ENCODE results near the gene RASA3.

RASA3 gene

DNA sequence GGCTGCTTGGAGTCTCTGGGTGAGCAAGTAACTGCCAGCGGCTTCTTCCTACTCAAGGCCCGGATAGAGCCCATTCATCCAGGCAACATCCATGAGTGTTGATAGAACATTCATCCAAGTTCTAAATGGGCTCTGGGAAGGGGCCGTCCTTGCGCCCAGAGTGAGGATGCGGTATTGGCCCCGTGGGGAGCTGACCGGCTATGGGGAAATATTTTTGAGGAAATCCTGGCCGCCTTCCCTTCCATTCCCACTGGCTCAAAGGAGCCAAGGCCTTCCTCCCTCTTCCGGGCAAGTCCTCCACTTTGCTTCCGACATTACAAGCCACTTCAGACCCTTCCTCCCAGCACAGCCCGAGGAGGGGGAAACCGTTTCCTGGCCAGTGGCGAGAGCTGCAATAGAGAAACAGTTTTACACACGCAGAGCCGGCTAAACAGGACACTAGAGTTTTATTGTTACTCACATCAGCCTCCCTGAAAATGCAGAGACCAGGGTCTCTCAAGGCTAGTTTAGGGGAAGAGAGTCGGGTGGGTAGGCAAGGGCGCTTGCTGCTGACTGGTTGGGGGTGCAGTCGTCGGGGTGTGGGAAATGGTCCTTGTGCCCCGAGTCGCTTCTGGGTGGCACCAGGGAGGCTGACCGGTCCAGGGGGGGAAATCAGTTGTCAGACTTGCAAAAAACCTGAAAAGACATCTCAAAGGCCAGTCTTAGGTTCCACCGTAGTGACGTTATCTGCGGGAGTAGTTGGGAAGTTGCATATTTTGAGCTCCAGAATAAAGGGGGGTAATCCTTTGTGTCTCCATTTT lies 196.1 kb downstream of the RASA3 start:
- TF ChIP-seq GATA3 (IDR thresholded peaks at IDR 0.05; ENCODE audit: low read depth, low read length) (no peak), GATA2 (IDR thresholded peaks at IDR 0.05; ENCODE audit: low read depth, low read length) (no peak)

DNA sequence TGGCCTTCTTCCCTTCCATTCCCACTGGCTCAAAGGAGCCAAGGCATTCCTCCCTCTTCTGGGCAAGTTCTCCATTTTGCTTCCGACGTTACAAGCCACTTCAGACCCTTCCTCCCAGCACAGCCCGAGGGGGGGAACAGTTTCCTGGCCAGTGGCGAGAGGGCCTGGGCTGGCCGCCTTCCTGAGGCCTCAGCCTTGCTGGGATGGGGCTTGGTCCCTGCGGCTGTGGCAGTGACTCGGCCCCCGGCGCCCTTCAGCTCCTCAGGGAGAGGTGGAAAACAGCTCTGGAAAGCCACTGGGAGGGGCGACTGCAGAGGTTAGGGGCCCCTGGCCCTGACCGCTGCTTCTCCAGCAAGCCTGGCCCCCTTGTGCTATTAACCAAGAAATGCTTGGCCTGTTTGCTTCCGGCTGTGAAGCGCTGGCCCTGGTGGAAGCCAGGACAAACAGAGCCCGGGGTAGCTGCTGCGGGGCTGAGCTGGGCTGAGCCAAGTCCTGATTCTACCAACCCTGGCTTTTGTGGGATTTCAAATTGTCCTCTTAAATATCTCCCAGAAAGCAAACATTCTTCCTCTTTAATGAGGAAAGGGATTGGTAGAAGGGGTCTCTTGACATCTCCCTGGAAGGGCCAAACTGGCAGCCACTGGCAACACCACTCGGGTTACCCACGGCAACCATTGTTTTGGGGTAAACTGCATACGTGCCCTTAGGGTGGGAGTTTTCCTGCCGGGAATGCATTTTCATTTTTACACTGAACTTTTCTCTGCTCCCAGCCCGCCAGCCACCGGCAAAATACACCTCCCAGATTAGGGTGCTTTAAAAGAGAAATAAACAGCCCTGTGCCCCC lies 197.2 kb downstream of the RASA3 start:
- TF ChIP-seq GATA3 (IDR thresholded peaks at IDR 0.05; ENCODE audit: low read depth, low read length) = no peak
- no peak for TF ChIP-seq GATA2 (IDR thresholded peaks at IDR 0.05; ENCODE audit: low read depth, low read length)

DNA sequence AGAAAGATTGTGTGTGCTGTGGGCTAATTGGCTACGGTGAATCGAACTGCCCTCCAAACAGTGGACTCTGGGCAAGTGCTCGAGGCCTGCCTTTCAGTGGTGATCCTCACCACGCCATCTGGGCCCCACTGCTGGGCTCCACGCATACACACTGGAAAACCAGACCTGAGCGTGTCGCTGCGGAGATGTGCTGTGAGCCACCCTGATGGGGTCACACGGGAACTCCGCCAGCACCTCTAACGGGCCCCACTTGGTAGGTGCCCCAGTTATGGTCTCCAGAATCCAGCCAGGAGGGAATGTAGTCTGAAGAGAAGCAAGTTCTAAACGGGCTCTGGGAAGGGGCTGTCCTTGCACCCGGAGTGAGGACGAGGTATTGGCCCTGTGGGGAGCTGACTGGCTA lies 197.8 kb downstream of the RASA3 start:
- TF ChIP-seq GATA2 (IDR thresholded peaks at IDR 0.05; ENCODE audit: low read depth, low read length) (no peak), GATA3 (IDR thresholded peaks at IDR 0.05; ENCODE audit: low read depth, low read length) (no peak)

DNA sequence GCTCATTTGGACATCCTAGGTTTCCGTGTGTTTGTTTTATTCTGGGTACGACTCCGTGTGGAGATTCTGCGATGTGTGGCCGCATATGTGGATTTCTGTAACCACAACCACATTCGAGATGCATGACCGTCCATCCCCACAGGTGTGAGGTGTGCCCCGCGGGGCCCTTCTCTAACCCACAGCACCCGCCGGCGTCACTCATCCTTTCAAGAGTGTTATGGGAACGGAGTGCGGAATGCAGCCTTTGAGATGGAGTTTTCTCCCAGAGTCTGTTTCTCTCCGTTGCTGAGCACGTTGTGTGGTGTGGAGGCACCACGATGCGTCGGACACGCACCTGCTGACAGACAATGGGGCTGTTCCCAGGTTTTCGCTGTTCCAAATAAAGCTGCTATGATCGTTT lies 198.5 kb downstream of the RASA3 start:
- TF ChIP-seq GATA2 (IDR thresholded peaks at IDR 0.05; ENCODE audit: low read depth, low read length) (no peak), GATA3 (IDR thresholded peaks at IDR 0.05; ENCODE audit: low read depth, low read length) (no peak)

DNA sequence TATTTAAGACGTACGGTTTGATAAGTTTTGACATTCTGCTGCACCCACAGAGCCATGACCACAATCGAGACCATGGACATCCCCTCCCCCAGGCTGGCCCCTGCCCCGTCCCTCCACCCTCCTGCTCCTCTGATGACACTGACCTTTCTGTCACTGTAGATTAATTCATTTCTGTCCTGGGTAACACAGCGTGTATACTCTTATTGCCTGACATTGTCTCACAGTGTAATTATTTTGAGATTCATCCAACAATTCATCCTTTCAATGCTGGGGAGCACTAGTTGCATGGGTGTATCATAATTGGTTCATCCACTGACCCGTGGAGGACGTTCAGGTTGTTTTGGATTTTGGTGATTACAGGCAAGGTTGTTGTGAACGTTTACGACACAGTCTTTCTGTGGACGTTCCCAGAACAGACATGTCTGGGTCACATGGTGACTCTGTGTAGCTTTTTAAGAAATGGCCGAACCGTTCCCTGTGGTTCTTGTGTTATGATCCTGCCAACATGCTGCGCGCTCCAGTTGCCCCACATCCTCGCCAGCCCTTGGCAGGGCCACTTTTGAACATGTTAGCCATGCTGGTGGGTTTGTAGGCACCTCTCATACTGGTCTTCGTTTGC lies 200.5 kb downstream of the RASA3 start:
- TF ChIP-seq GATA2 (IDR thresholded peaks at IDR 0.05; ENCODE audit: low read depth, low read length) (no peak), GATA3 (IDR thresholded peaks at IDR 0.05; ENCODE audit: low read depth, low read length) (no peak)

DNA sequence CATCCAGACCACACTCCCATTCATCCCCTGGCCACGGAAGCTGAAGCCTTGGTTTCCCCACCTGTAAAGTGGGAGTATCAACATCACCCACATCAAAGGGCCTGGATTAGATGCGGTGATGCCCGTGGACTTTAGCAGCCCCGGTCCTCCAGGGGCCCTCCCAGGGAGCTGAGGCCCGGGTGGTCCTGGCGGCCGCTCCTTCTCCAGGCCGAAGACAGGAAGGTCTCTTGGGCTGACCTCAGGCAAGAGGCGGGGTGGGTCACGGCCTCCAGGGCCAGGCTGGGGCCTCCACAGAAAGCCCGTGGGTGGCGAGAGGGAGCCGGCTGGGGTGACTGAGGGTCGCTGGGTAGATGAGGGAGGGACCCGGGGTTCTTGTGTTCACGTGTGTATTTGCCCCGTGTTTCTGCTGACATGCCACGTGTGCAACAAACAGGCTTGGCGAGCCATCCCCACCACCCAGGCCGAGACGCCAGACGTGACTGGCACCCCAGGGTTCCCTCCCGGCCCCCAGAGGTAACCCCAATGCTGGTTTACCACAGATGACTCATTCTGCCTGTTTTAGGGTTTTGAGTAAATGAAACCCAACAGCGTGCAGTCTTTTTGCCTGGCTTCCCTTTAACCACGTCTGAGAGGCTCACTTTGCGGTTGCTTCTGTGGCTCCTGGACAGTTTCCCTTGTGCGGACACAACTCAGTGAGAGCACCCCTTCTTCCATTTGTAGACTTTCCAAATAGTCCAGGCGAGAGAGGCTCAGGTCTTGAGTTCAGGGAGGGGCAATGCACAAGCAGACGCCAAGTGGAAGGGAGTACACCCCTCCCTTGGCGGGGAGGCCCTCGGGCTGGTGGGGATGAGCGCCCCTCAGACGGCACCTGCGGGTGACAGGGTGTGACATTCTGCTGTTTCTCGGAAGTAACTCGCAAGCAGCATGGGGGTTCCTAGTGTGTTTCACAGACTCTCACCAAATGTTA lies 201.5 kb downstream of the RASA3 start:
- no peak for TF ChIP-seq GATA3 (IDR thresholded peaks at IDR 0.05; ENCODE audit: low read depth, low read length)
- TF ChIP-seq GATA2 (IDR thresholded peaks at IDR 0.05; ENCODE audit: low read depth, low read length) = no peak

DNA sequence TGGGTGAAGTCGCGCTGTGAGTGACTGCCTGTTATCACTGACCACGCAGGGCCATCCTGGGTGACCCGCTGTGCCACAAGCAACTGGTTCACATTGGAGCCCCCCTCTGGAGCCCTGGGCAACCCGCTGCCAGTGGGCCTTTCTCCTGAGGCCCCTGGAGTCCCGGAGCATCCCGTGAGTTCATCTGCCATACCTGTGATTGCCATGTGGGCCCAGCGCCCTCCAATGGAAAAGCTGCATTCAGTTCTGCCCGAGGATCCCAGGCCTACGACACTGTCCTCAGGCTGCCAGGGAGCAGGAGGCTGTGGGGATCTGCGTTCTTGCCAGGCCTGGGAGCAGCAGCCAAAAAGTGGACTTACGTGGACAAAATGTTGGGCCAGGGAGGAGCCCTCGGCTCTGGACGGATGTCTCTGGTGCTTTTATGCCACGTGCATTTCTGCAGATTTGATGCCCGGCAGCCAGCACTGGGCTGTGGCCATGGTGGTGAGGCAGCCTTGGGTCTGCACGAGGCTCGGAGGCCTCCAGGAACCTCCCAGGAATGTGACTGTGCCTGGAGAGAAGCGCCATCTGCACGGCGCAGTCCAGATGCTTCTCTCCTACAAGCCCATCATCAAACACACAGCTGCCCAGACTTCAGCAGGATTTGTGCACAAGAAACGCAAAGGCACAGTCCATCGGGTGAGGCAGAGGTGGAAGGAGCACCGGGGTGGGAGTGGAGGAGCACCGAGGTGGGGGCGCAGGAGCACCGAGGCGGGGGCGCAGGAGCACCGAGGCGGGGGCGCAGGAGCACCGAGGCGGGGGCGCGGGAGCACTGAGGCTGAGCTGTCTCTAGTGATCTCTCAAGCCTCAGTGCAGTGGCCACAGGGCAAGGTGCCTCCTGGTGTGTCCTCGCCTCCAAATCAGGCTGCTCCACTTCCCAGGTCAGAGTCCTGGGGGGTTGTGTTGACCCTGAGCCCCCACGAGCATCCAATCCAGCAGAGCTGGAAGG lies 202.5 kb downstream of the RASA3 start:
- TF ChIP-seq GATA3 (IDR thresholded peaks at IDR 0.05; ENCODE audit: low read depth, low read length) = no peak

DNA sequence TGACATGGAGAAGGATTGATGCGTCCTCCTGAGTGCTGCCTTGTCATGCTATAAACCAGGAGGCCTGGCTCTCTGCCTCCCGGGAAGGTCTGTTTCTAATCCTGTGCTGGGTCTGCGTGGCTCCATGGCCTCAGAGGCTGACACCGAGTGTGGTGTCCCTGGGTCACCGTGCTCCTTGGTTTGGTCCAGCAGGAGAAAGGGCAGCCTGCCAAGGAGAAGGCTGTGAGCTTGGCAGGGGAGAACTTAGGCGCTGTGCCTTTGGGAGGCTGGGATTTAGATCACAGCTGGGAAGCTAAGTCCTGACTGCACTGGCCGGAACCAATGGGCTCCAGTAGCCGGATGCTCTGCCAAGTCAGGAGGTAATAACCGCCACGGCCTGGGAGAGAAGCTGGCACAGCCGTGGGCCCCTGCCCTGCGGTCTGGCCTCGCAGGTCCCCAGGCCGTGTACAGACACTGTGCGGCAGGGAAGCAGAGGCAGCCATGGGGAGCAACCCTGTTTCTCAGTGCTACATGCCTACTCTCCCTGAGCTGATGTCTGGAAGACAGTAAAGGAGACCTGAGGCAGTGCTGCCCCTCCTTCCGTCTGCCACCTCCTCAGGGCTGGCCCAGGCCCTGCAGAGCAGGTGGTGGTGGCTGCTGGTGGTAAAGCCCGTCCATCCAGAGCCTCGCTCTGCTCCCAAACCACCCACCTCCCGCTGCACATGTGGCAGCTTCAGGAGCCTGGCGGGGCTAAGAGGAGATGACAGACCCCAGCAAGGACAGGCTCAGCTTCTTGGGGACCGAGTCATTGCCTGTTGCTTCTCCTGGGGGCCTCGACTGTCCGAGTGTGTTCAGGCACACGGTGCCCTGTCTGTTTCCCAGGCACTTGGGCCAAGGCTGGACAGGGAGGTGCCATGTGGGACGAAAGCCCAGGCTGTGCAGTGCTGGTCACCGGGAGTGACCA lies 203.5 kb downstream of the RASA3 start:
- TF ChIP-seq GATA2 (IDR thresholded peaks at IDR 0.05; ENCODE audit: low read depth, low read length) (no peak), GATA3 (IDR thresholded peaks at IDR 0.05; ENCODE audit: low read depth, low read length) (no peak)
